Tibial nerve (tissue), 4 donors: ENCODE measurements around the gene LCP1.

Experiments
- CTCF ChIP-seq, 5 experiments: fragments of 200-600 bp in 3 of 5; fragments of 450-650 bp in 2 of 5; sonication (generic) in 3 of 5; IDR thresholded peaks; one replicate each; pipeline ENCODE4 v1.5.1; 2016 to 2019; ENCODE audit warnings: antibody characterized with exemption in 5 of 5, mild to moderate bottlenecking in 3 of 5, moderate library complexity in 2 of 5
- EP300 ChIP-seq, 2 donors: sonication (generic); formaldehyde crosslinking; IDR thresholded peaks; one replicate each; pipeline ENCODE4 v1.6.1; 2017; ENCODE audit warnings: antibody characterized with exemption in 2 of 2, mild to moderate bottlenecking in 1 of 2
- POLR2A ChIP-seq, 2 donors: fragments of 450-650 bp; IDR thresholded peaks; one replicate each; pipeline ENCODE4 v1.6.1; 2017; ENCODE audit warnings: antibody characterized with exemption in 2 of 2, mild to moderate bottlenecking in 2 of 2, moderate library complexity in 2 of 2

GRCh38 chr13:46124967-46125933 lies 56.7 kb downstream of the LCP1 start:
- TF ChIP-seq POLR2A (IDR thresholded peaks at IDR 0.05) (no peak), EP300 (IDR thresholded peaks at IDR 0.05) (no peak), CTCF (IDR thresholded peaks at IDR 0.05) (no peak)
